ENCODE measurements around the gene TTC9C.
"Not testable (repeated sequence)": the region's sequence is repeated elsewhere in the genome, so short reads cannot be mapped to it uniquely, and the experiment has no call there.

The TTC9C gene

GRCh38 chr11:62721994-62722393, 6.3 kb upstream of the TTC9C start:
- H3K27ac ChIP-seq (ENCODE audit: insufficient read depth, low read depth, low read length, poor library complexity, severe bottlenecking): no peak overlapping the region
- WGBS, 2 experiments: 89 to 93% methylated on average over 7 of the region's 7 CpGs
- peaks cover 70% of the 10 kb centered on the region for H3K36me3 ChIP-seq (ENCODE audit: control insufficient read depth, insufficient read depth, low read length)

GRCh38 chr11:62724171-62724570, 4.1 kb upstream of the TTC9C start:
- H3K4me3 ChIP-seq (ENCODE audit: insufficient read depth, low read depth, low read length): no peak overlapping the region
- H3K27ac ChIP-seq (ENCODE audit: insufficient read depth, low read depth, low read length, poor library complexity, severe bottlenecking): no peak overlapping the region
- H3K4me1 ChIP-seq (ENCODE audit: control insufficient read depth, insufficient read depth, low read length): peaks cover 13% of the 10 kb centered on the region
- no peaks in the 10 kb centered on the region for H3K9me3 ChIP-seq (ENCODE audit: control insufficient read depth, low read length)
- peaks cover 50% of the 10 kb centered on the region for H3K36me3 ChIP-seq (ENCODE audit: control insufficient read depth, insufficient read depth, low read length)
- WGBS, 2 experiments: 79 to 82% methylated on average over 8 of the region's 8 CpGs
- no peaks in the 10 kb centered on the region for H3K27me3 ChIP-seq (ENCODE audit: control insufficient read depth, insufficient read depth, low read length, poor library complexity, severe bottlenecking)

More at GRCh38 chr11:62721994-62722393, 6.3 kb upstream of the TTC9C start:
- no peak overlapping the region for H3K4me3 ChIP-seq (ENCODE audit: insufficient read depth, low read depth, low read length)
- H3K27me3 ChIP-seq (ENCODE audit: control insufficient read depth, insufficient read depth, low read length, poor library complexity, severe bottlenecking): no peaks in the 10 kb centered on the region
- H3K4me1 ChIP-seq (ENCODE audit: control insufficient read depth, insufficient read depth, low read length): peaks cover 13% of the 10 kb centered on the region
- no peaks in the 10 kb centered on the region for H3K9me3 ChIP-seq (ENCODE audit: control insufficient read depth, low read length)

- Histone ChIP-seq H3K36me3 (ENCODE audit: control insufficient read depth, insufficient read depth, low read length) (peaks cover 38% of the 10 kb centered on the region), H3K9me3 (ENCODE audit: control insufficient read depth, low read length) (no peaks in the 10 kb centered on the region), H3K27me3 (ENCODE audit: control insufficient read depth, insufficient read depth, low read length, poor library complexity, severe bottlenecking) (no peaks in the 10 kb centered on the region), H3K27ac (ENCODE audit: insufficient read depth, low read depth, low read length, poor library complexity, severe bottlenecking) (no peak overlapping the region), H3K4me1 (ENCODE audit: control insufficient read depth, insufficient read depth, low read length) (peaks cover 18% of the 10 kb centered on the region), H3K4me3 (ENCODE audit: insufficient read depth, low read depth, low read length) (peak overlapping the region; percentile 90)
- 2 to 3% methylated on average over 7 of the region's 7 CpGs for WGBS, 2 experiments
Observed at GRCh38 chr11:62725646-62726045, 2.6 kb upstream of the TTC9C start.

GRCh38 chr11:62726156-62726914, 2.0 kb upstream of the TTC9C start:
- Histone ChIP-seq H3K4me1 (ENCODE audit: control insufficient read depth, insufficient read depth, low read length) (peaks cover 18% of the 10 kb centered on the region), H3K27me3 (ENCODE audit: control insufficient read depth, insufficient read depth, low read length, poor library complexity, severe bottlenecking) (no peaks in the 10 kb centered on the region), H3K36me3 (ENCODE audit: control insufficient read depth, insufficient read depth, low read length) (peaks cover 34% of the 10 kb centered on the region), H3K4me3 (ENCODE audit: insufficient read depth, low read depth, low read length) (peak overlapping the region; percentile 90), H3K9me3 (ENCODE audit: control insufficient read depth, low read length) (no peaks in the 10 kb centered on the region), H3K27ac (ENCODE audit: insufficient read depth, low read depth, low read length, poor library complexity, severe bottlenecking) (peak overlapping the region; percentile 95)
- WGBS, 2 experiments: 1% methylated on average over 51 of the region's 51 CpGs

GRCh38 chr11:62726915-62727164, 1.4 kb upstream of the TTC9C start:
- Histone ChIP-seq H3K27ac (ENCODE audit: insufficient read depth, low read depth, low read length, poor library complexity, severe bottlenecking) (peak overlapping the region; percentile 95), H3K27me3 (ENCODE audit: control insufficient read depth, insufficient read depth, low read length, poor library complexity, severe bottlenecking) (no peaks in the 10 kb centered on the region), H3K9me3 (ENCODE audit: control insufficient read depth, low read length) (no peaks in the 10 kb centered on the region), H3K36me3 (ENCODE audit: control insufficient read depth, insufficient read depth, low read length) (peaks cover 31% of the 10 kb centered on the region), H3K4me3 (ENCODE audit: insufficient read depth, low read depth, low read length) (peak overlapping the region; percentile 90), H3K4me1 (ENCODE audit: control insufficient read depth, insufficient read depth, low read length) (peaks cover 18% of the 10 kb centered on the region)
- 0% methylated on average over 37 of the region's 37 CpGs for WGBS, 2 experiments

- peak within 1 kb of the TSS; percentile 95 for H3K27ac ChIP-seq (ENCODE audit: insufficient read depth, low read depth, low read length, poor library complexity, severe bottlenecking)
- WGBS, 2 experiments: 0% methylated on average over 72 of the region's 72 CpGs
- no peaks in the 10 kb centered on the region for H3K27me3 ChIP-seq (ENCODE audit: control insufficient read depth, insufficient read depth, low read length, poor library complexity, severe bottlenecking)
- H3K4me1 ChIP-seq (ENCODE audit: control insufficient read depth, insufficient read depth, low read length): peaks cover 18% of the 10 kb centered on the region
- peaks cover 26% of the 10 kb centered on the region for H3K36me3 ChIP-seq (ENCODE audit: control insufficient read depth, insufficient read depth, low read length)
- H3K4me3 ChIP-seq (ENCODE audit: insufficient read depth, low read depth, low read length): peak within 1 kb of the TSS; percentile 90
- no peaks in the 10 kb centered on the region for H3K9me3 ChIP-seq (ENCODE audit: control insufficient read depth, low read length)
Observed at GRCh38 chr11:62727165-62727871, 968 bp upstream of the TTC9C start, which contains the start of gene HNRNPUL2. TSS of gene HNRNPUL2 (minus strand) at chr11:62727457. CDS start at chr11:62727156, 301 bp downstream.

- WGBS, 2 experiments: 0% methylated on average over 20 of the region's 20 CpGs
- H3K4me3 ChIP-seq (ENCODE audit: insufficient read depth, low read depth, low read length): peak overlapping the region; percentile 90
- H3K36me3 ChIP-seq (ENCODE audit: control insufficient read depth, insufficient read depth, low read length): peaks cover 21% of the 10 kb centered on the region
Observed at GRCh38 chr11:62727872-62728170, 465 bp upstream of the TTC9C start.

GRCh38 chr11:62730076-62730475, 1.8 kb downstream of the TTC9C start:
- H3K27me3 ChIP-seq (ENCODE audit: control insufficient read depth, insufficient read depth, low read length, poor library complexity, severe bottlenecking); H3K27ac ChIP-seq (ENCODE audit: insufficient read depth, low read depth, low read length, poor library complexity, severe bottlenecking); H3K9me3 ChIP-seq (ENCODE audit: control insufficient read depth, low read length); H3K4me1 ChIP-seq (ENCODE audit: control insufficient read depth, insufficient read depth, low read length); H3K4me3 ChIP-seq (ENCODE audit: insufficient read depth, low read depth, low read length): not testable (repeated sequence)
- peaks cover 16% of the 10 kb centered on the region for H3K36me3 ChIP-seq (ENCODE audit: control insufficient read depth, insufficient read depth, low read length)
- 93% methylated on average over 14 of the region's 14 CpGs for WGBS, 2 experiments

More at GRCh38 chr11:62727872-62728170, 465 bp upstream of the TTC9C start:
- Histone ChIP-seq H3K27me3 (ENCODE audit: control insufficient read depth, insufficient read depth, low read length, poor library complexity, severe bottlenecking) (no peaks in the 10 kb centered on the region), H3K4me1 (ENCODE audit: control insufficient read depth, insufficient read depth, low read length) (peaks cover 18% of the 10 kb centered on the region), H3K9me3 (ENCODE audit: control insufficient read depth, low read length) (no peaks in the 10 kb centered on the region), H3K27ac (ENCODE audit: insufficient read depth, low read depth, low read length, poor library complexity, severe bottlenecking) (peak overlapping the region; percentile 95)

- H3K4me3 ChIP-seq (ENCODE audit: insufficient read depth, low read depth, low read length): no peak overlapping the region
- peaks cover 21% of the 10 kb centered on the region for H3K36me3 ChIP-seq (ENCODE audit: control insufficient read depth, insufficient read depth, low read length)
- no peaks in the 10 kb centered on the region for H3K9me3 ChIP-seq (ENCODE audit: control insufficient read depth, low read length)
- H3K27ac ChIP-seq (ENCODE audit: insufficient read depth, low read depth, low read length, poor library complexity, severe bottlenecking): no peak overlapping the region
- no peaks in the 10 kb centered on the region for H3K27me3 ChIP-seq (ENCODE audit: control insufficient read depth, insufficient read depth, low read length, poor library complexity, severe bottlenecking)
- H3K4me1 ChIP-seq (ENCODE audit: control insufficient read depth, insufficient read depth, low read length): peaks cover 5% of the 10 kb centered on the region
- 86 to 93% methylated on average over 2 of the region's 2 CpGs for WGBS, 2 experiments
Observed at GRCh38 chr11:62732830-62733229, 4.5 kb downstream of the TTC9C start.

GRCh38 chr11:62737196-62737595, 8.9 kb downstream of the TTC9C start:
- Histone ChIP-seq H3K4me3 (ENCODE audit: insufficient read depth, low read depth, low read length) (no peak overlapping the region), H3K9me3 (ENCODE audit: control insufficient read depth, low read length) (no peaks in the 10 kb centered on the region), H3K27me3 (ENCODE audit: control insufficient read depth, insufficient read depth, low read length, poor library complexity, severe bottlenecking) (no peaks in the 10 kb centered on the region), H3K4me1 (ENCODE audit: control insufficient read depth, insufficient read depth, low read length) (no peaks in the 10 kb centered on the region), H3K36me3 (ENCODE audit: control insufficient read depth, insufficient read depth, low read length) (peaks cover 31% of the 10 kb centered on the region), H3K27ac (ENCODE audit: insufficient read depth, low read depth, low read length, poor library complexity, severe bottlenecking) (no peak overlapping the region)

Data from ectodermal cell (in vitro differentiated cells).